ENCODE measurements around the gene TMEM244.
"Not testable (repeated sequence)": the region's sequence is repeated elsewhere in the genome, so short reads cannot be mapped to it uniquely, and the experiment has no call there.

TMEM244 gene

DNA sequence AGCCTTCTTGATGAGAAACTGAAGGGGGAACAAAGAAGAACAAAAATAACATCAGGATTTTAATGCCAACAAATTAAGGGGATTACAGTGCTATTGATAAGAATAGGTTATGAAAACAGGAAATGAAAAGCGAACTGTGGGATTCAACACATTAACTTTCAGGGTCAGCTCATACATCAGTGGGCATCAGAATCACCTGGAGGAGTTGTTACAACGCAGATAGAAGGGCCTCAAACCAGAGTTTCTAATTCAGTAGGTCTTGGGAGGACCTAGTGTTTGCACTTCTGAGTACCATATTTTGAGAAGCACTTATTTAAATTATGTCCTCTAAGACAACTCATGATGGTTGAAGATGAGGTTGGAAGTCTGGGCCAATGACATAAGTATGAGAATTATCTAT lies 5.6 kb upstream of the TMEM244 start:
- no peak for DNase-seq

- DNase-seq: no peak
Observed at GRCh38 chr6:129866256-129866655, 5.1 kb upstream of the TMEM244 start.

- DNase-seq: no peak
Observed at GRCh38 chr6:129865013-129865412, 3.9 kb upstream of the TMEM244 start.

DNA sequence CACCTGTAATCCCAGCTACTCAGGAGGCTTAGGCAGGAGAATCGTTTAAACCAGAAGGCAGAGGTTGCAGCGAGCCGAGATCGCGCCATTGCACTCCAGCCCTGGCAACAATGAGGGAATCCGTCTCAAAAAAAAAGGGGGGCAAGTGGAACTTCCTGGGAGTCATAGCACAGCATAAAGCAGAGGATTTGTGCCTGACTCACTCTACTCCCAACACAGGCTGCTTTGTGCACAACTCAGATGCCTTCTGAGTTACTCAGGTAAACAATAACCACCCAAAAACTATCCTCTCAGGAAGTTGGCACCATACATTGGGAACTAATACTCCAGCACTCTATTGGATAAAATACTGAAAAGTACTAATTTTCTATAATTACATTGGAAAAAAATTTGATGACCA lies 2.5 kb upstream of the TMEM244 start:
- DNase-seq: peak; percentile 49

- DNase-seq: peak; percentile 56
Observed at GRCh38 chr6:129859524-129859923, 1.6 kb downstream of the TMEM244 start.

DNA sequence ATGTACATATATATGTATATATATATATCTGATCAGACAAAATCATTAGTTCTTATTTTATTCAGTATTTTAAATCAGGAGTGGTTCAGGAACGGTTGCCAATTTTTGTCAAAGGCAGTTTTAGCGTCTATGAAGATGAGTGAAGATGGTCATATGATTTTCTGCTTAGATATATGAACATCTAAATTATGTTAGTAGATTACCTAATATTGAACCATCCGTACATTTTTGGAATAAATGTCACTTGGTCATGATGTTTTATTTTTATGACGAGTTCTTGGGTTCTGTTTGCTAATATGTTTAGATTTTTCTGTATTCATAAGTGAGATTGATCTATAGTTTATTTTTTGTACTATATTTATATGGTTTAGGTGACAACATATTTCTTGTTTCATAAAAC lies 3.3 kb downstream of the TMEM244 start:
- no peak for DNase-seq

DNA sequence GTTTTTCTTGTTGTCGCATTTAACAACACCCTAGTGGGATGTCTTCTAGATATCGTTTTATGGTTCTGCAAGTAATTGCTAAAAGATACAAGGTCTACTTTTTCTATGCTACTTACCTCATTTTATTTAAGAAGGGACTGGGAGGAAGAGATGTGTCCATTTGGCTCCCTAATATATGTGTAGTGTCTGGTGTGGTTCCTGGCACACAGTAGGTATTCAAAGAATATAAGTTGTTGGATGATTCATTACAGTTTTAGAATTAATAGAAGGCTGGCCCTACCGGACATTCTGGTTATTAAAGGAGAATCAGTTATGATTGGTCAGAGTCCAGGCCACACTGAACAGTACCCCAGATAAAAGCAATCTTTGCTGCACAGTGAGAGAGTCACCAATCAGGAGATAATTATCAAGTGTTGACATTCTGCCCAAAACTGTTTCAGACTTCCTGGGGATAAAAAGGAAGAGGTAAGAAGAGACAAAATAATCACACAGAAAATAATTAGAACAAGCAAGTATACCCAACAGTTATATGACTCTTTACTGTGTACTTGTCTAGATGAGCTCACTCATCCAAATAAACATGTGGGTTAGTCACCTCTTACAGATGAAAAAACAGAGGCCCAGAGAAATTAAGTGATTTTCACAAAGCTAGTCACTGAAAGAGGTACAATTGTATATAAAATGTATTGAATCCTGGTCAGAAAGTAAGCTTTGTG lies 7.0 kb downstream of the TMEM244 start:
- peak; percentile 58 for DNase-seq

DNA sequence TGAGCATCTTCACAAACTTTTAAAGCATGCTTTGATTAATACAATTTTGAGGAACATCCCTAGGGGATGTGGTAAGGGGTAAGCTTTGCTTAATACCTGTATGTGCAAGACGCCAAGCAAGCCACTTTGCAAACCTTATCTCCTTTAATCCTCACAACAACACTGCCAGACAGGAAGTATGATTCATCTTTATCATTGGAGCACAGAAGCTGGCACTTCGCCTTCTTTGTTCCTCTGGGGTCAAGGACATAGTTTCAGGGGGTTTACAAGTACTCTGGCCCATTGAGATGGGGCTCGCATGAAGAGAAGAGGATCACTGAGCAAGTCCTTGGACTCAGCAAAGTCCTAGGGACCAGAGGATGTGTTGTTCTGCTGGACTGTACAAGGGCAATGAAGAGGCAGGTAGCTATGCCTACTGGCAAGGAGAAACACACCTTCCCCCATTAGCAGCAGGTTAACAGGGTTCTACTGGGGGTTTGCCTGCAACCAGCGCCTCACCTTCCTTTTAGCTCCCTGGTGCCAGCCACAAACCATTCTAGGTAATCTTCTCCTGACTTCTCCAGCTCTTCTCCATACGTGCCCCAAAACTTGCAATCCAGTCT lies 8.8 kb downstream of the TMEM244 start:
- no peak for DNase-seq

DNA sequence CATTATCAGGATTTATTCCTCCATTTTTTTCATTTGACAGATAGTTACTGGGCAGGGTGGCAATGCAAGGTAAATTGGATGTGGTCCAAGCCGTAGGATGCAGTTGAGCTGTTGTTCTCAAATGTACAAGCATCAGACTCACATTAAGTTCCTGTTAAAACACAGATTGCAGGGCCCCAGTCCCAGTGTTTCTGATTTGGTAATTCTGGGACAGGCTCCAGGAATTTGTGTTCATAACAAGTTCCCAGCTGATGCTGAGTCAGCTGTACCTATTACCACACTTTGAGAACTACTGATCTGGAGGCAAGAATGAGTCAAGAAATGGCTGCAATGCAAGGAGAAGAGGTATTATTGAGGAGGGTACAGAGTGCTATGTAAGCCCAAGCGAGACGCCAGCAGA lies 11.7 kb downstream of the TMEM244 start:
- peak; percentile 56 for DNase-seq

GRCh38 chr6:129846761-129847160 lies 14.4 kb downstream of the TMEM244 start:
- DNase-seq: no peak

- no peak for DNase-seq
Observed at GRCh38 chr6:129845696-129846095, 15.4 kb downstream of the TMEM244 start.

- peak; percentile 79 for DNase-seq
Observed at GRCh38 chr6:129844118-129844891, 16.8 kb downstream of the TMEM244 start.

- DNase-seq: no peak
Observed at GRCh38 chr6:129843573-129843972, 17.5 kb downstream of the TMEM244 start.

GRCh38 chr6:129842881-129843409 lies 18.2 kb downstream of the TMEM244 start:
- DNase-seq: no peak

GRCh38 chr6:129842137-129842536 lies 19.0 kb downstream of the TMEM244 start:
- DNase-seq: no peak

DNA sequence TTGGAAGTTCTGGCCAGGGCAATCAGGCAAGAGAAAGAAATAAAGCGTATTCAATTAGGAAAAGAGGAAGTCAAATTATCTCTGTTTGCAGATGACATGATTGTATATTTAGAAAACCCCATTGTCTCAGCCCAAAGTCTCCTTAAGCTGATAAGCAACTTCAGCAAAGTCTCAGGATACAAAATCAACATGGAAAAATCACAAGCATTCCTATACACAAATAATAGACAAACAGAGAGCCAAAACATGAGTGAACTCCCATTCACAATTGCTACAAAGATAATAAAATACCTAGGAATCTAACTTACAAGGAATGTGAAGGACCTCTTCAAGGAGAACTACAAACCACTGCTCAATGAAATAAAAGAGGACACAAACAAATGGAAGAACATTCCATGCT lies 21.6 kb downstream of the TMEM244 start:
- not testable (repeated sequence) for DNase-seq

DNA sequence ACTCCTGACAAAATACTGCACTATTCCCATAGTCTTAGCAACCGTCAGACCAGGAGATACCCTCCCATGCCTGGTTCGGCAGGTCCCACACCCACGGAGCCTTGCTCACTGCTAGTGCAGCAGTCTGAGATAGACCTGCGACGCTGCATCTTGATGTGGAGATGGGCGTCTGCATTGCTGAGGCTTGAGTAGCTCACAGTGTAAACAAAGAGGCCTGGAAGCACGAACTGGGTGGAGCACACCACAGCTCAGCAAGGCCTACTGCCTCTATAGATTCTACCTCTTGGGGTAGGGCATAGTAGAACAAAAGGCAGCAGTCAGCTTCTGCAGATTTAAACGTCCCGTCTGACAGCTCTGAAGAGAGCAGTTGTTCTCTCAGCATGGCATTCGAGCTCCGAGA lies 25.4 kb downstream of the TMEM244 start:
- DNase-seq: no peak

GRCh38 chr6:129832299-129832698 lies 28.8 kb downstream of the TMEM244 start:
- DNase-seq: no peak

- DNase-seq: no peak
Observed at GRCh38 chr6:129828229-129828628, 32.9 kb downstream of the TMEM244 start.

DNA sequence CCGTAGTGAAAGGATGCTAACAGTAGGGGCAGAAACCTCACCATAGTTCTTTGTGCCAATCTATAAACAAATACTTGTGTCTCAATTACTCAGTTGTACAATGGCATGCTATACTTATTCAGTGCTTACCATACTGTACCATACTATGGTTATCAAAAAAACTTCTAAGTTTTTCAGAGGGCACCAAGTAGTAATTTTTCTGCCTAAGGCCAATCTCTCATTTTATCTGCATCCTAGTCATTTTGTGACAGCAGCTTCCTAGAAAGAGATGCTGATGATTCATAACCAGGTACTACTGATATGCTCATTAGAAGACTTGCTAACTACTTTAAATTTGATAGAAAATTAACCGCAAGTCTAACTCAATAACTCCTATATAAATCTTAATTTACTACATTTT lies 42.9 kb downstream of the TMEM244 start:
- no peak for DNase-seq

DNA sequence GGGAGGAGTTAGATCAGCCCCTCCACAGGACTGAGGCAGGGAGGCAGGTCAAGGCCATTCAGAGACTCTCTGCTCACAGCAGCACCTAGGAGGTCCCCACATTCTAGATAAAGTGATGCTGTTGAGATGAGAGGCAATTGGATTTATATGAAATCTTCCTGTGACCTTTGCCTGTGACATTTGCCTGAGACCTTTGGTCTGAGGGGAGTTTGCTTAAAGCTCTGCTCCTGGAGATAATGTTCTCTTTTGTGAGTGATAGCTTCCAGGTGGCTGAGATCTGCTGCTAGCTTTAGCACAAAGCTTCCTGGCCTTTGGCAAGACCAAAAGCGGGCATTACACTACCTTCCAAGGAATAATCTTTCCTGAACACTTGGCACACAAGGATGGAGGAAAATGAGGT lies 43.3 kb downstream of the TMEM244 start:
- DNase-seq: no peak

DNA sequence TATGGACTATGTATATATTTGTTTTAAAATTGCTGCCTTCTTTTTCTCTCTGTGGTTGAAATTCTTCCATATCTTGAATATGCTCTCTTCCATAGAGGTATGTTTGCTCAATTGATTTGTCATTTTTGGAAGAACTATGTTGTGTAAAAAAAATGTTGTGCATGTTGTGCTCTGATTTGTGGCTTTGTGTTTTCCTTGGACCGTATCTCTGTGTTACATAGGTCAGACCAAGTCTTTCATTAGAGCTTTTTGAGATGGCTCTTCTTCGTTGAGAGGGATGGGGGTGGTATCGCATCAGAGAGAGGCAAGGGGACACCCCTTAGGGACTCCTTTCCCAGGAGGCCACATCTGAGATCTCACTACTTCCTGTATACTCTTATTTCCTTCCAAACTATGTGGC lies 43.8 kb downstream of the TMEM244 start:
- no peak for DNase-seq

GRCh38 chr6:129812145-129812777 lies 48.9 kb downstream of the TMEM244 start:
- no peak for DNase-seq
